ENCODE results near the gene NYAP2. TPM values are rescaled to one million over a fixed set of nuclear protein-coding genes. Genes with fewer than 3 reads are reported as not detected.

The NYAP2 gene
- total and polyA plus RNA-seq, 10 of the 15 experiments (the other 5 are each of a cell fraction or from before 2014, with no cell fraction given): 0.03 TPM; not detected in 9

DNA sequence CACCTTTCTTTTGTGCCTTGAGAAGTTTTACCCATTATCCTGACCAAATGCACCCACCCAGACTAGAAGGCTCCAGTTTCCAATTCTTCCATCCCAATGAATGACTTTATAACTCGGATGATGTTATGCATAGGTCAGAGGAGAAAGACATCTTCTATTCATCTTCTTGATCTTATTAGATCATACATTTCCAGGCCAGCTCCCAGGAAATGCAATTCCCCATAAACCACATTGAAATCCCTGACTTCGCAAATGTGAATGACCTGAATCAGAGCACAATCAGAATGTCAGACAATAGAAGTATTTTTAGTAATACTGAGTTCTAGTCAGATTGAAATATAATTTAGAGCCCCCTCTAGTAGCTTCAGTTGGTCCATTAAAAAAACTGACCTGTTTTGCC is 62.9 kb downstream of the NYAP2 start (continued):
- TF ChIP-seq HCFC1 (IDR thresholded peaks at IDR 0.05; ENCODE audit: low read length): no peak
- TF ChIP-seq WRNIP1 (IDR thresholded peaks at IDR 0.05; ENCODE audit: borderline replicate concordance, low read depth, low read length): no peak
- no peak for TF ChIP-seq CHD1 (IDR thresholded peaks at IDR 0.05; ENCODE audit: low read depth, low read length)
- no peak for TF ChIP-seq CBFB (IDR thresholded peaks at IDR 0.05; ENCODE audit: low read depth)
- TF ChIP-seq TCF7 (IDR thresholded peaks at IDR 0.05; ENCODE audit: borderline replicate concordance): no peak
- no peak for TF ChIP-seq SREBF1 (IDR thresholded peaks at IDR 0.05; ENCODE audit: low read length)
- TF ChIP-seq RUNX3 (IDR thresholded peaks at IDR 0.05; ENCODE audit: low read length): no peak
- no peak for TF ChIP-seq TAF1 (IDR thresholded peaks at IDR 0.05; ENCODE audit: borderline replicate concordance, low read depth, low read length)

DNA sequence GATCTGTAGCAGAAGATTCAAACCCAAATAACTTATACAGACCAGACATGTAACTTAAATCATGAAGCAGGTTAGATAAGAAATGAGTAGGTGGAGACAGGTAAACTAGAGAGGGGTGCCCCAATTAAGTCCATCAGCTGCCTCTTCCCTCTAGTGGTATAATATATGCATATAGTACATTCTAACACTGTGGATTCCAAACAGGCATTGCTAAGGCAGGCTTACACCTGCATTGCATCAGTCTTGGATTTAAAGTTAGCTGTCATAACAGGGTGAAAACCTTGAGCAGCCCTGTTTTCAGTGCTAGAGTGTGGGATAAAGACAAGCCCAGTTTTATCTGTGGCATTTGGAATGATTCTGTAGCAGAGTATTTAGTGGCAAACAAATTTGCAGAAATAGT is 63.4 kb downstream of the NYAP2 start:
- Histone ChIP-seq H3K9ac (ENCODE audit: control insufficient read depth, insufficient read depth, low read length) (no peak overlapping the region), H3K27me3 (replicated peaks in 1 of 2; ENCODE audit: control insufficient read depth in 2 of 2, insufficient read depth in 2 of 2, low read length in 1 of 2) (no peaks in the 10 kb centered on the region), H3K79me2 (ENCODE audit: control insufficient read depth, insufficient read depth, low read length) (no peaks in the 10 kb centered on the region), H3K27ac (ENCODE audit: control insufficient read depth, insufficient read depth) (no peak overlapping the region), H4K20me1 (ENCODE audit: control insufficient read depth, insufficient read depth) (no peaks in the 10 kb centered on the region), H3K4me1 (ENCODE audit: control insufficient read depth, insufficient read depth, low read length) (no peaks in the 10 kb centered on the region), H3K4me3 (no peak overlapping the region), H3K9me3 (replicated peaks; ENCODE audit: control insufficient read depth, insufficient read depth, low read length) (no peaks in the 10 kb centered on the region), H3K36me3 (ENCODE audit: control insufficient read depth in 2 of 2, insufficient read depth in 2 of 2, low read length in 1 of 2) (no peaks in the 10 kb centered on the region), H3K4me2 (ENCODE audit: control insufficient read depth, insufficient read depth) (no peak overlapping the region), H2AFZ (ENCODE audit: control insufficient read depth, low read depth, low read length) (no peak overlapping the region)
- ChIA-PET POLR2A (no interaction called here), RAD21 (ENCODE audit: unreplicated experiment) (no interaction called here), CTCF (interaction anchor here (0.6 kb wide), 1 partner anchor 376 kb away, joined by 3 read pairs; no protein-coding TSS in a partner anchor), SMC1A (ENCODE audit: uncharacterized antibody, unreplicated experiment) (no interaction called here)
- intact Hi-C loops (cut with micrococcal nuclease; ENCODE audit: unreplicated experiment) (no loop called here), in situ Hi-C loops (cut with MboI) (no loop called here)
- BruUV-seq (replicated peaks): no TSS peak
- ATAC-seq (no peak), FAIRE-seq (no peak), DNase-seq (ENCODE audit: low read depth, low spot score) (no peak)
- TF ChIP-seq WRNIP1 (IDR thresholded peaks at IDR 0.05; ENCODE audit: borderline replicate concordance, low read depth, low read length): no peak
- TF ChIP-seq GABPA (IDR thresholded peaks at IDR 0.05; ENCODE audit: low read depth): no peak
- TF ChIP-seq STAT3 (IDR thresholded peaks at IDR 0.05; ENCODE audit: low read depth, low read length): no peak
- TF ChIP-seq, protein P1, sequence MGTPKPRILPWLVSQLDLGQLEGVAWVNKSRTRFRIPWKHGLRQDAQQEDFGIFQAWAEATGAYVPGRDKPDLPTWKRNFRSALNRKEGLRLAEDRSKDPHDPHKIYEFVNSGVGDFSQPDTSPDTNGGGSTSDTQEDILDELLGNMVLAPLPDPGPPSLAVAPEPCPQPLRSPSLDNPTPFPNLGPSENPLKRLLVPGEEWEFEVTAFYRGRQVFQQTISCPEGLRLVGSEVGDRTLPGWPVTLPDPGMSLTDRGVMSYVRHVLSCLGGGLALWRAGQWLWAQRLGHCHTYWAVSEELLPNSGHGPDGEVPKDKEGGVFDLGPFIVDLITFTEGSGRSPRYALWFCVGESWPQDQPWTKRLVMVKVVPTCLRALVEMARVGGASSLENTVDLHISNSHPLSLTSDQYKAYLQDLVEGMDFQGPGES (IDR thresholded peaks at IDR 0.05): no peak
- TF ChIP-seq, protein P2, sequence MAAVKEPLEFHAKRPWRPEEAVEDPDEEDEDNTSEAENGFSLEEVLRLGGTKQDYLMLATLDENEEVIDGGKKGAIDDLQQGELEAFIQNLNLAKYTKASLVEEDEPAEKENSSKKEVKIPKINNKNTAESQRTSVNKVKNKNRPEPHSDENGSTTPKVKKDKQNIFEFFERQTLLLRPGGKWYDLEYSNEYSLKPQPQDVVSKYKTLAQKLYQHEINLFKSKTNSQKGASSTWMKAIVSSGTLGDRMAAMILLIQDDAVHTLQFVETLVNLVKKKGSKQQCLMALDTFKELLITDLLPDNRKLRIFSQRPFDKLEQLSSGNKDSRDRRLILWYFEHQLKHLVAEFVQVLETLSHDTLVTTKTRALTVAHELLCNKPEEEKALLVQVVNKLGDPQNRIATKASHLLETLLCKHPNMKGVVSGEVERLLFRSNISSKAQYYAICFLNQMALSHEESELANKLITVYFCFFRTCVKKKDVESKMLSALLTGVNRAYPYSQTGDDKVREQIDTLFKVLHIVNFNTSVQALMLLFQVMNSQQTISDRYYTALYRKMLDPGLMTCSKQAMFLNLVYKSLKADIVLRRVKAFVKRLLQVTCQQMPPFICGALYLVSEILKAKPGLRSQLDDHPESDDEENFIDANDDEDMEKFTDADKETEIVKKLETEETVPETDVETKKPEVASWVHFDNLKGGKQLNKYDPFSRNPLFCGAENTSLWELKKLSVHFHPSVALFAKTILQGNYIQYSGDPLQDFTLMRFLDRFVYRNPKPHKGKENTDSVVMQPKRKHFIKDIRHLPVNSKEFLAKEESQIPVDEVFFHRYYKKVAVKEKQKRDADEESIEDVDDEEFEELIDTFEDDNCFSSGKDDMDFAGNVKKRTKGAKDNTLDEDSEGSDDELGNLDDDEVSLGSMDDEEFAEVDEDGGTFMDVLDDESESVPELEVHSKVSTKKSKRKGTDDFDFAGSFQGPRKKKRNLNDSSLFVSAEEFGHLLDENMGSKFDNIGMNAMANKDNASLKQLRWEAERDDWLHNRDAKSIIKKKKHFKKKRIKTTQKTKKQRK (IDR thresholded peaks at IDR 0.05; ENCODE audit: low read depth, low read length): no peak
- no peak for TF ChIP-seq CREB1 (IDR thresholded peaks at IDR 0.05; ENCODE audit: low read depth)
- TF ChIP-seq, protein P3, sequence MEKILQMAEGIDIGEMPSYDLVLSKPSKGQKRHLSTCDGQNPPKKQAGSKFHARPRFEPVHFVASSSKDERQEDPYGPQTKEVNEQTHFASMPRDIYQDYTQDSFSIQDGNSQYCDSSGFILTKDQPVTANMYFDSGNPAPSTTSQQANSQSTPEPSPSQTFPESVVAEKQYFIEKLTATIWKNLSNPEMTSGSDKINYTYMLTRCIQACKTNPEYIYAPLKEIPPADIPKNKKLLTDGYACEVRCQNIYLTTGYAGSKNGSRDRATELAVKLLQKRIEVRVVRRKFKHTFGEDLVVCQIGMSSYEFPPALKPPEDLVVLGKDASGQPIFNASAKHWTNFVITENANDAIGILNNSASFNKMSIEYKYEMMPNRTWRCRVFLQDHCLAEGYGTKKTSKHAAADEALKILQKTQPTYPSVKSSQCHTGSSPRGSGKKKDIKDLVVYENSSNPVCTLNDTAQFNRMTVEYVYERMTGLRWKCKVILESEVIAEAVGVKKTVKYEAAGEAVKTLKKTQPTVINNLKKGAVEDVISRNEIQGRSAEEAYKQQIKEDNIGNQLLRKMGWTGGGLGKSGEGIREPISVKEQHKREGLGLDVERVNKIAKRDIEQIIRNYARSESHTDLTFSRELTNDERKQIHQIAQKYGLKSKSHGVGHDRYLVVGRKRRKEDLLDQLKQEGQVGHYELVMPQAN (conservative IDR thresholded peaks at IDR 0.05): no peak
- TF ChIP-seq ZSCAN29 (IDR thresholded peaks at IDR 0.05): no peak
- TF ChIP-seq JUNB (IDR thresholded peaks at IDR 0.05): no peak
- no peak for TF ChIP-seq FOS (IDR thresholded peaks at IDR 0.05; ENCODE audit: borderline replicate concordance, extremely low read depth, insufficient read length)
- TF ChIP-seq TARDBP (IDR thresholded peaks at IDR 0.05; ENCODE audit: borderline replicate concordance): no peak
- no peak for TF ChIP-seq MTA2 (IDR thresholded peaks at IDR 0.05; ENCODE audit: low read depth)
- TF ChIP-seq NFIC (IDR thresholded peaks at IDR 0.05; ENCODE audit: low read depth, low read length): no peak
- TF ChIP-seq ZNF274 (IDR thresholded peaks at IDR 0.05; ENCODE audit: insufficient read depth, insufficient read length): no peak
- no peak for TF ChIP-seq CEBPB (IDR thresholded peaks at IDR 0.05; ENCODE audit: borderline replicate concordance in 1 of 2, low read depth in 2 of 2, low read length in 2 of 2)

Data from GM12878 (cell line).